Epidermal melanocyte (primary cell): Measurements from ENCODE around the gene RRAS.

Experiments used
- DNase-seq: peaks from one replicate; pipeline ENCODE4 v3.0.0; 2011; ENCODE audit warnings: low spot score; ENCODE audit not compliant: insufficient read length

The RRAS gene

GRCh38 chr19:49677231-49677900, 37.4 kb upstream of the RRAS start, which contains the start of gene PRMT1:
TSS of gene PRMT1 (plus strand) at chr19:49677271. CDS start at chr19:49677281, 10 bp downstream.
- no peak for DNase-seq

- peak; percentile 99 for DNase-seq
Observed at GRCh38 chr19:49676784-49677230, 36.9 kb upstream of the RRAS start.

- peak; percentile 93 for DNase-seq
Observed at GRCh38 chr19:49676136-49676783, 36.3 kb upstream of the RRAS start.

DNA sequence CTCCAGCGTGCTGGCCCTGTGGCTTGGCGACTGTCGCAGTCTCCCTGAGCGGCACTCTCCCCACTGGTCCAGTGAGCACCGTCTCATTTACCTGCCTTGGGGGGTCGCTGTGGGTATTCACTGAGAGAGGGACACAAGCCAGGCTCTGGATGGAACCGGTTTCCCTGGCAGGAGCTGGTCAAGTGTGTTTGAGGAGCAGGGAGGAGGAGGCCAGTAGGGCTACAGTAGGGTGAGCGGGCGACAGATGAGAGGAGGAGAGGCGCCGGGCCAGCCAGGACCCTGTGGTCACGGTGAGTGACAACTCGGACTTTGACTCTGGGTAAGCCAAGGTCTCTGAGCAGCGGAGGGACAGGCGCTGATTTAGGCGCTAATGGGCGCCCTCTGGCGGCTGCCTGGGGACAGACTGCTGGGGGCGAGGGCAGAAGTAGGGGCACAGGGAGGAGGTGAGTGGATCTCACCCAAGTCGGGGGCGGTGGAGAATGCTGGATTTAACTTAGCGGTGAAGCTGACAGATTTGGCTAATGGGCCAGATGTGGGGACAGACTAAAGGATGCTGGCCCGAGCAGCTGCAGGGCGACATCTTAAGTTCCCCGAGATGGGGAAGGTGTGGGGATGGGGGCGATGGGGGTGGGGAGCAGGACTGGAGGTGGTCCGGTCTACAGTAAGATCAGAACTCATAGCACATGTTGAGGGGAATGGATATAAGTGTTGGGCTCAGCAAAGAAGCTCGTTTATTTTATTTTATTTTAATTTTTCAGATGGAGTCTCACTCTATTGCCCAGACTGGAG, 32.4 kb upstream of the RRAS start:
- peak; percentile 92 for DNase-seq

DNA sequence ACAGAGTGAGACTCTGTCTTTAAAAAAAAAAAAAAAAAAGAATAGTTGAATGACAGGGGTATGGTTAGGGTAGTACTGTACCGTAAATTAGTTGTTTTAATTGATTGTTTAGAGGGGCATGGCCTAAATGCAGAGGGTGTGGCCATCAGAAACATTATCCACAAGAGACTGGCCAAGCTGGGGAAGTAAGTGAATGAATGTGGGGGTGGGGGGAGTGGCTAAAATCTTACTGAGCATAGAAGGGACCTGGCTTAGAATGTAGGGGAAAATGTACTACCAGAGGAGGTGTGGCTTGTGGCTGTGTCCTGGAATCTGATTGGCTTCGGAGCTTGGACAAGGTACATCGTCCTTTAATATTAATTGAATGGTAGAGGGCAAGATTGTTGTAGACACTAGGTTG, 29.6 kb upstream of the RRAS start:
- DNase-seq: no peak

- no peak for DNase-seq
Observed at GRCh38 chr19:49667473-49667872, 27.5 kb upstream of the RRAS start.

DNA sequence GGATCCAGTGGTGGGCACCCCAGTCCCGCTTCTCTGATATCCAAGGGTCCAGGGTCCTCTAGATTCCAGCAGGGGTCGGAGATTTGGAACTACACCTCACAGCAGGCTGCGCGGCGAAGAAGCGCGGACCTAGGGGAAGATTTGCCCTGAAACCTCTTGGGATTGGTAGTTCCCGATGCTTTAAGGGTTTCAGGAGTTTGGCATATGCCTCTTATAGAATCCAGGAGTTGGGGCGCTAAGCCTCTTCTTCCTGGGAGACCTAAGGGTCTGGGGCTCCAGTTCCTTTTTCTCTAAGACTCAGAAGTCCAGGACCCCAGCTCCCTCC, 26.1 kb upstream of the RRAS start:
- no peak for DNase-seq

DNA sequence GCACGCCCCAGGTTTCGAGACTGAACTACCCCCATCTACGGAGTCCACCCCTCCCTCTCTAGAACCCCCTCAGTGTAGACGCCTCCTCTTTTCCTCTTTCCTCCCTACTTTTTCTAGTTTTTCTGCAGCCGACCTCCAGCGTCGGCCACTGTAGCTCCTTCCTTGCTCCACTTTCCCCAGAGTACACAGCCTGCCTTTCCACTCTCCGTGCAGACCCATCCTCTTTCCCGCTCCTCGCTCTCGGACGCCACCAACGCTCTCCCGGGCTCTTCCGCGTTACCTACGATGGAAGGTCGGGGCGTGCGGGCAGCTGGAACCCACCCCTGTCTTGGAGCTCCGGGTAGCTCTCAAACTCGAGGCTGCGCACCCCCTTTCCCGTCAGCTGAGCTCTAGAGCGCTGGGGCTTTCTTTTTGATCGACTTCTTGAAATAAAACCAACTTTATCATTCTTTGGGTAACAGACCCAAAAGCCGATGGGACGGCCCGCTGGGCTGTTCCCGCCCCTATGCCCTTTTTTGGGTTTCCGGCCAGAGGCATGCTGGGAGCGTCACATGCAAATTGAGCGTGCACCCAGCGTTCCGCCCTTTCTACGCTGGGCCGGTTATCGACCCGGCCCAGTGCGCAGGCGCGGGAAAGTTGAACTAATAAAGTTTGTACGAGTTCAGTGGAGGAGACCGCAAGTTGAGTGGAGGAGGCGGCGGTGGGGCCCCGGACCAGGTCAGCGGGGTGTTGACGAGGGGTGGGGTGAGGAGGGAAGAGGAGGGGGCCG, 25.6 kb upstream of the RRAS start, which contains the start of the genes BCL2L12 and IRF3:
Gene BCL2L12 (plus strand): TSS at position 583 of the 769 bp plus-strand sequence. CDS start 760 bp downstream, outside the sequence.
Gene IRF3 (minus strand): TSS at position 507 of the 769 bp plus-strand sequence. CDS start 1,019 bp downstream, outside the sequence.
- DNase-seq: peak; percentile 100

- no peak for DNase-seq
Observed at GRCh38 chr19:49665036-49665350, 25.1 kb upstream of the RRAS start.

GRCh38 chr19:49664171-49665035, 24.5 kb upstream of the RRAS start:
- peak; percentile 97 for DNase-seq

DNA sequence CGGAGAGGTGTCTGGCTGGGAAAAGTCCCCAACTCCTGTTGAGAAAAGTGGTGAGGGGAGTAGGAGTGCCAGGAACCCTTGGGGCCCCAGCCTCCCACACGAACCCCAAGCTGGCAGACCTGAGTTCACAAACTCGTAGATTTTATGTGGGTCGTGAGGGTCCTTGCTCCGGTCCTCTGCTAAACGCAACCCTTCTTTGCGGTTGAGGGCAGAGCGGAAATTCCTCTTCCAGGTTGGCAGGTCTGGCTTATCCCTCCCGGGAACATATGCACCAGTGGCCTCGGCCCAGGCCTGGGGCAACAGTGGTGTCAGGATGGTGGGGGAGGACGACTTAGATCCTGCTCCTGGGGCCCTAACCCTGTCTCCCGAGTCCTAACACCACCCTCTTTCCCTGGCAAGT, 23.3 kb upstream of the RRAS start:
- DNase-seq: no peak

GRCh38 chr19:49662011-49662410, 22.1 kb upstream of the RRAS start:
- DNase-seq: no peak

DNA sequence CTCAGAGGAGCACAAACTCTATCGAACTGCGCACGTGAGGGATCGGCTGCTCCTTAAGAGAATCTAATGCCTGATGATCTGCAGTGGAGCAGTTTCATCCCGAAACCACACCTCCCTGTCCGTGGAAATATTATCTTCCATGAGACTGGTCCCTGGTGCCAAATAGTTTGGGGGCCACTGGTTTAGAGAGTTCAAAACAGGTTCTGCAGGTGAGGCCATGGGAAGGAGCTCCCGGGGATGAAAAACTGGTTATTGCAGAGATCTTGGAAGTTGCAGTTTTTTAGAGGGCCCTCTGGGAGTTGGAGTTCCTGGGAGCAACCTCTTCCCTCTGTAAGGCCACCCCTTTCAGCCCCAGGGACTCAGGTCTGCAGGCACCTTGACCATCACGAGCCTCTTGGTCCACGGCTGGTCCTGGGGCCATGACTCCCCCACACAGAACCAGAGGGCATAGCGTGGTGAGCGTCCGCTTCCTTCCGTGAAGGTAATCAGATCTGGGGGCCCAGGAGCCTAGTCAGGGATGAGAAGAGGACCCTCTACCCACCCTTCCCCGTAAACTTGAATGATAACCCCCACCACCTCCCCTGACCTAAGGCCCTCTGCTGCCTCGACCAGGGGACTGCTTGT, 20.5 kb upstream of the RRAS start:
- no peak for DNase-seq

DNA sequence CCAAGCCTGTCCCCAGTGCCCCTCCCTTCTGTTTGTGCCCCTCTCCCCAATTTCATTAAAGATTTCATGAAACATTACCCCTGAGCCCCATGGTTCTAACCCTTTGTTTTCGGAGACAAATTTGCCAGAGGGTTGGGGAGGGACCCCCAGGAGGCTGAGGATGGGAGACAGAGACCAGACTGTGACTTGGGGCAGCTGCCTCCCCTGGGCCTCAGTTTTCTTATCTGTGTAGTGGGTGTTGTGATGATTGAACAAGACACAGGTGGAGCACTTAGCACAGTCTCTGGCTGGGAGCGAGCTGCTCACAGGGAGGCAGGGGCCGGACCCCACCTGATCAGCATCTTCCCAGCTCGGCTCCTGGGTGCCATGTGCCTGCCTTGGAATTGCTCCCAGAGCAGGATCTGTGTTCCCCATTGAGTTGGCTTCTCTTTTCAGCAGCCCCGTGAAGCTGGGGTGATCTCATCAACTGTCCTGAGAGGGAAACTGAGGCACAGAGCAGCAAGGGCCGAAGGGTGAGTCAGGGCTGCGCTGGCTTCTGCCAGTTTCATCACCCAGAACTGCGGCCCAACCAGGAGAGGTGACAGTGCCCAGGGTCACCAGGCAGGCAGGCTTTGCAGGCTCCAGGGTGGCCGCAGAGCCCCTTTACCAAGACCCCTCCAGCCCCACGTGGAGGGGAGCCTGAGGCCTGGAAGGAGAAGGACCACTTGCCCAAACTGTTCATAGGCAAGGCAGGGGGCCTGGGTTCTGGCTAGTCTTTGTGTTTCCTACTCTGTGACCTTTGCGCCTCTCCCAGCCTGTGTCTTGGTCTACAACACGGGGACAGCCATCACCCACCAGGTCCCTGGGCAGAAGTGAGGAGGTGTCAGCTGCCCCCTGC, 18.9 kb upstream of the RRAS start:
- DNase-seq: no peak

DNA sequence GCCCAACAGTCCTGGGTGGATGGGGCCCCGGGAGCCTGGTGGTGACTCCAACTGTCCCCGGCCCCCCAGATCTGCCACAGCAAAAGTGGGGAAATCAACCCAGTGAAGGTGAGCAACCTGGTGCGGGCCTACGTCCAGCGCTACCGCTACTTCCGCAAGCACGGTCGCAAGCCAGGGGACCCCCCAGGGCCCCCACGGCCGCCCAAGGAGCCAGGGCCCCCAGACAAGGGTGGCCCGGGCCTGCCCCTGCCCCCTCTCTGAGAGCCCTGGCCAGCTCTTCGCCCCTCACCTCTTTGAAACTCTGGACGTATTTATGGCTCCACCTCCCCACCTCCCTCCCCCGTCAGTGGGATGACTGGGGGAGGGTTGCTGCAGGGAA, 18.2 kb upstream of the RRAS start:
- DNase-seq: no peak

- no peak for DNase-seq
Observed at GRCh38 chr19:49657493-49658138, 17.7 kb upstream of the RRAS start.

DNA sequence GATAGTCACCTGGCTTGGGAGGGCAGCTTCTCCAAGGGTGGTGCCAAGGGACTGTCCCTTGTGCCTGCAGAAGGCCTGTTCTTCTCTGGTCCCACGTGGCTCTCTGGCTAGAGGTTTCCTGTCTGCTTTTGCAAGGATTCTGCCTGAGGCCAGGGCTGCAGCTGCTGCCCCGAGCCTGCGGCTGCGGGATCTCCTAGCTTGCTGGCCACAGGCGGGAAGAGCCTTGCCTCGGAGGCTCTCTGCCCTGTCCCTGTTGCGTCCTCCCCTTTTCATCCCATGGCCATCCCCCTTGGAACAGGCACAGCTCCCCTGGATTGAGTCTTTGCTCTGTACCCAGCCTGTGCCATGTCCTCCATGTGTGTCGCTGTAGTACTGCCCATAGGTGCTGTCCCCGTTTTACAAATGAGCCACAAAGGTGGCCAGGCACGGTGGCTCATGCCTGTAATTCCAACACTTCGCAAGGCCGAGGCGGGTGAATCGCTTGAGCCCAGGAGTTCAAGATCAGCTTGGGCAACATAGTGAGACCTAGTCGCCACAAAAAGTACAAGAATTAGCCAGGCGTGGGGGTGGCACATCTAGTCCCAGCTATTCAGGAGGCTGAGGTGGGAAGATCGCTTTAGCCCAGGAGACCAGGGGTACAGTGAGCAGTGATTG, 16.6 kb upstream of the RRAS start:
- no peak for DNase-seq
